Smooth muscle cell (in vitro differentiated cells): ENCODE measurements around the gene MGA. TPM values are rescaled to one million over a fixed set of nuclear protein-coding genes. Genes with fewer than 3 reads are reported as not detected.
"Not testable (repeated sequence)": the region's sequence is repeated elsewhere in the genome, so short reads cannot be mapped to it uniquely, and the experiment has no call there.

Source experiments
- DNase-seq: peaks from one replicate; lab custom pipeline; 2025; ENCODE audit not compliant: unreplicated experiment; lab: John Stamatoyannopoulos, UW
- H2AFZ ChIP-seq: fragments of 200-600 bp; sonication (generic); 2 replicates; pipeline ENCODE4 v1.6.0; 2016; ENCODE audit warnings: antibody characterized with exemption, low read depth, mild to moderate bottlenecking
- H3F3A ChIP-seq: fragments of 200-600 bp; sonication (generic); 2 replicates; pipeline ENCODE4 v1.6.0; 2017; ENCODE audit warnings: antibody characterized with exemption, low read depth
- H3K27ac ChIP-seq: fragments of 200-600 bp; sonication (generic); 2 replicates; pipeline ENCODE4 v1.5.1; 2016; ENCODE audit warnings: low read depth, mild to moderate bottlenecking
- H3K27me3 ChIP-seq: fragments of 200-600 bp; sonication (generic); 2 replicates; pipeline ENCODE4 v1.6.1; 2016; ENCODE audit warnings: low read depth, mild to moderate bottlenecking
- H3K36me3 ChIP-seq: fragments of 200-600 bp; sonication (generic); 2 replicates; pipeline ENCODE4 v1.5.1; 2016; ENCODE audit warnings: low read depth
- H3K4me1 ChIP-seq: fragments of 200-600 bp; sonication (generic); 2 replicates; pipeline ENCODE4 v1.5.1; 2016; ENCODE audit warnings: low read depth
- H3K4me2 ChIP-seq: fragments of 200-600 bp; sonication (generic); 2 replicates; pipeline ENCODE4 v1.6.0; 2016; ENCODE audit warnings: mild to moderate bottlenecking
- H3K4me3 ChIP-seq: fragments of 200-600 bp; sonication (generic); 2 replicates; pipeline ENCODE4 v1.5.1; 2016; ENCODE audit warnings: mild to moderate bottlenecking
- H3K79me2 ChIP-seq: fragments of 200-600 bp; sonication (generic); 2 replicates; pipeline ENCODE4 v1.6.0; 2016; ENCODE audit warnings: low read depth, mild to moderate bottlenecking
- H3K9ac ChIP-seq: fragments of 200-600 bp; sonication (generic); 2 replicates; pipeline ENCODE4 v1.6.0; 2016; ENCODE audit warnings: low read depth
- H3K9me3 ChIP-seq: fragments of 200-600 bp; sonication (generic); replicated peaks from 2 replicates; pipeline ENCODE4 v1.5.1; 2016; ENCODE audit warnings: low read depth
- H4K20me1 ChIP-seq: fragments of 200-600 bp; sonication (generic); 2 replicates; pipeline ENCODE4 v1.6.0; 2016; ENCODE audit warnings: low read depth
- WGBS: methylation state at CpG from one replicate; pipeline ENCODE4 v1.1.7; 2016; ENCODE audit warnings: low lambda C conversion rate; 5-methylcytosine and 5-hydroxymethylcytosine counted together
- polyA plus RNA-seq: library from polyadenylated mRNA; unstranded; fragments of >200 nt; fragmentation: Nextera tagmentation; extraction: Ambion mirVana; gene quantifications from 2 replicates; pipeline ENCODE4 v1.2.1, GENCODE V29; 2016
- total RNA-seq: library from RNA; depleted of rRNA; stranded (reverse); fragments of >200 nt; gene quantifications from 2 replicates; pipeline ENCODE4 v1.2.3, GENCODE V29; 2014
- TF ChIP-seq, protein P1 (sequence below): fragments of 200-600 bp; sonication (generic); IDR thresholded peaks from 2 replicates; pipeline ENCODE4 v1.5.1; 2017; ENCODE audit warnings: borderline replicate concordance, mild to moderate bottlenecking, antibody characterized with exemption; ENCODE audit not compliant: insufficient read depth, poor library complexity, severe bottlenecking

The MGA gene
- total and polyA plus RNA-seq, 2 experiments from 2014 or later, result 5.5 to 52.9 TPM

DNA sequence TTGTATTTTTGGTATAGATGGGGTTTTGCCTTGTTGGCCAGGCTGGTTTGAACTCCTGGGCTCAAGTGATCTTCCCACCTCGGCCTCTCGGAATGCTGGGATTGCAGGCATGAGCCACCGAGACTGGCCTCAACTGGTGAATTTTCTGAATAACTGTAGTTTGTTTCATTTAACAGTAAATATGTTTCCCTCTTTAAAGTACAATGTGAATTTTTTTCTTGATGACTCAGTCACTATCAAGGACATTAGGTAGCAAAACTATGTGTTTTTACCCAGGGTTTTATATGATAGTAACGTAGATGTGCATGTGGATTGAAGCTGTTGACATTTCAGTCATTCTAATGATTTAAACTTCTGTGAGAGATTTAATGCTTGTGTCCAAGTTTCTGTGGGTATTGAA, 73.9 kb downstream of the MGA start:
- Histone ChIP-seq H3K9ac (no peak overlapping the region), H4K20me1 (no peaks in the 10 kb centered on the region), H3K79me2 (no peaks in the 10 kb centered on the region), H3K4me2 (no peak overlapping the region), H3K27me3 (no peaks in the 10 kb centered on the region), H3K9me3 (no peaks in the 10 kb centered on the region), H3K27ac (no peak overlapping the region), H2AFZ (no peak overlapping the region), H3K4me3 (no peak overlapping the region), H3K4me1 (no peaks in the 10 kb centered on the region), H3K36me3 (peaks cover 5% of the 10 kb centered on the region), H3F3A (no peaks in the 10 kb centered on the region)
- 91% methylated on average over 4 of the region's 4 CpGs for WGBS
- DNase-seq, result no peak
- TF ChIP-seq, protein P1, sequence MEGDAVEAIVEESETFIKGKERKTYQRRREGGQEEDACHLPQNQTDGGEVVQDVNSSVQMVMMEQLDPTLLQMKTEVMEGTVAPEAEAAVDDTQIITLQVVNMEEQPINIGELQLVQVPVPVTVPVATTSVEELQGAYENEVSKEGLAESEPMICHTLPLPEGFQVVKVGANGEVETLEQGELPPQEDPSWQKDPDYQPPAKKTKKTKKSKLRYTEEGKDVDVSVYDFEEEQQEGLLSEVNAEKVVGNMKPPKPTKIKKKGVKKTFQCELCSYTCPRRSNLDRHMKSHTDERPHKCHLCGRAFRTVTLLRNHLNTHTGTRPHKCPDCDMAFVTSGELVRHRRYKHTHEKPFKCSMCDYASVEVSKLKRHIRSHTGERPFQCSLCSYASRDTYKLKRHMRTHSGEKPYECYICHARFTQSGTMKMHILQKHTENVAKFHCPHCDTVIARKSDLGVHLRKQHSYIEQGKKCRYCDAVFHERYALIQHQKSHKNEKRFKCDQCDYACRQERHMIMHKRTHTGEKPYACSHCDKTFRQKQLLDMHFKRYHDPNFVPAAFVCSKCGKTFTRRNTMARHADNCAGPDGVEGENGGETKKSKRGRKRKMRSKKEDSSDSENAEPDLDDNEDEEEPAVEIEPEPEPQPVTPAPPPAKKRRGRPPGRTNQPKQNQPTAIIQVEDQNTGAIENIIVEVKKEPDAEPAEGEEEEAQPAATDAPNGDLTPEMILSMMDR, result no peak

DNA sequence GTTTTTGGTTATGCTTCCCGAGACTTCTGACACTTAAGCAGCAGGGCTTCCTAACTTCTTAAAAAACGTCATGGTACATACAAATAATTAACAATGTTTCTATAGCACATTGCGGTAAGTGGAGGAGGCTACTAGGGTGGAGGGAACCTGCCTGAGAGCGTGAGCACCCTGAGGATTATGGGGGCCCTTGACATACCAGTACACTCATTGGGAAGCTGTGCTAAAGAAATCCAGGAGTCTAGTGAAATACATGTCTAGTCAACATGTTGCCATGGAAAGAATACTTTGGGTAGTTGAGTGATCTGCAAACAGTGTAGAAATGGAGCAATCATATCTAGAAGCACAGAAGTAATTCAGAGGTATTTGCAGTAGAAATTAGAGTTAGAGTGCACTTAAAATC, 74.8 kb downstream of the MGA start:
- TF ChIP-seq, protein P1, result no peak
- WGBS, result 95% methylated on average over 4 of the region's 4 CpGs
- no peak overlapping the region for H3K27ac ChIP-seq

DNA sequence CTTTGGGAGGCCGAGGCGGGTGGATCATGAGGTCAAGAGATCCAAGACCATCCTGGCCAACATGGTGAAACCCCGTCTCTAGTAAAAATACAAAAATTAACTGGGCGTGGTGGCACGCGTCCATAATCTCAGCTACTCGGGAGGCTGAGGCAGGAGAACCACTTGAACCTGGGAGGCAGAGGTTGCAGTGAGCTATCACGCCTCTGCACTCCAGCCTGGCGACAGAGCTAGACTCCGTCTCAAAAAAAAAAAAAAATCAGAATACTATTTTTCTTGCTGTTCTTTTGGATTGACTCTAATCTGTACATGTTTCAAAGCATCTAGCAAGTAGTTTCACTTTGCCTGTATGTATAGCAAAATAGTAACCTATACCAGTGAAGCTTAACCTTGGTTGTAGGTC, 75.3 kb downstream of the MGA start:
- H3F3A ChIP-seq, H3K9me3 ChIP-seq, H4K20me1 ChIP-seq, H3K4me1 ChIP-seq, H3K9ac ChIP-seq, DNase-seq, H3K36me3 ChIP-seq, H3K4me2 ChIP-seq, H2AFZ ChIP-seq, H3K27me3 ChIP-seq, H3K79me2 ChIP-seq, H3K4me3 ChIP-seq, H3K27ac ChIP-seq: not testable (repeated sequence)
- WGBS, result 99% methylated on average over 10 of the region's 10 CpGs

More for the DNA sequence above, 74.8 kb downstream of the MGA start:
- H3K27me3 ChIP-seq, result no peaks in the 10 kb centered on the region
- no peaks in the 10 kb centered on the region for H3K9me3 ChIP-seq
- DNase-seq, result no peak
- H3K4me2 ChIP-seq, result no peak overlapping the region
- no peaks in the 10 kb centered on the region for H3K79me2 ChIP-seq
- no peak overlapping the region for H3K4me3 ChIP-seq
- H2AFZ ChIP-seq, result no peak overlapping the region
- H3K36me3 ChIP-seq, result peaks cover 5% of the 10 kb centered on the region
- no peaks in the 10 kb centered on the region for H3K4me1 ChIP-seq
- H3F3A ChIP-seq, result no peaks in the 10 kb centered on the region
- H3K9ac ChIP-seq, result no peak overlapping the region
- no peaks in the 10 kb centered on the region for H4K20me1 ChIP-seq

DNA sequence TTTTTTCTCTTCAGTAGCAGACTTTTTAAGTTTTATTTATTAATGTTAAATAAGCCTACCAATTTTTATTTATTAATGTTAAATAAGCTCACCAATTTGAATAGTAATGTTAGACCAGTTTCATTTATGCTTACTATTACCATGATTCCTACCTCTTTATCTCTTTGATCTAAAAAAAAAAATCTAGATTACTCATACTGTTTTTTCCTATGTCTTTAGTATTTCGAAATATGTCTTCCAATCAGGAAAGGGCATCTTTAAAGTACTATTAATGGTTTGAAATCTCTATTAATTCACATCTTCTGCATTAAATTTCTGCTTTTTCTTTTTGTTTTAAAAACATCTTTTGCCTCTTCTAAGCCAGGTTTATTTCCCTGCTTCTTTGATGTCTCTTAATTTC, 86.6 kb downstream of the MGA start:
- Histone ChIP-seq H3K27ac (no peak overlapping the region), H3K36me3 (peaks cover 13% of the 10 kb centered on the region), H2AFZ (no peak overlapping the region), H3K4me1 (no peaks in the 10 kb centered on the region), H3K4me3 (no peak overlapping the region), H3K79me2 (no peaks in the 10 kb centered on the region), H3F3A (no peaks in the 10 kb centered on the region), H3K27me3 (no peaks in the 10 kb centered on the region), H3K4me2 (no peak overlapping the region), H3K9ac (no peak overlapping the region), H4K20me1 (no peaks in the 10 kb centered on the region), H3K9me3 (no peaks in the 10 kb centered on the region)
- WGBS, result 92% methylated on average over 1 of the region's 1 CpG
- TF ChIP-seq, protein P1, result no peak
- no peak for DNase-seq
